Activated T-helper 17 cell treated with anti-CD3 and anti-CD28 coated beads, Interleukin-2, amount 50 U/mL, for 72 hours (primary cell): Measurements from ENCODE around the gene TMEM30B. TPM values are rescaled to one million over a fixed set of nuclear protein-coding genes. Genes with fewer than 3 reads are reported as not detected.

Experiments used
- ATAC-seq: fragments of 150-1000 bp; cut with Tn5 transposase; replicated peaks from 2 replicates; pipeline ENCODE4 v1.10.0; 2021; ENCODE audit warnings: mild to moderate bottlenecking, moderate library complexity
- H3K27ac Mint-ChIP-seq: one replicate; pipeline ENCODE4 v1.8.0; 2022; ENCODE audit warnings: mixed read lengths
- H3K27me3 Mint-ChIP-seq: one replicate; pipeline ENCODE4 v1.8.0; 2022; ENCODE audit warnings: mixed read lengths
- H3K36me3 Mint-ChIP-seq: one replicate; pipeline ENCODE4 v1.8.0; 2022; ENCODE audit warnings: low read depth, mild to moderate bottlenecking, mixed read lengths
- H3K4me1 Mint-ChIP-seq: one replicate; pipeline ENCODE4 v1.8.0; 2022; ENCODE audit warnings: mixed read lengths
- H3K4me3 Mint-ChIP-seq: one replicate; pipeline ENCODE4 v1.8.0; 2022; ENCODE audit warnings: mild to moderate bottlenecking, mixed read lengths
- H3K9me3 Mint-ChIP-seq: one replicate; pipeline ENCODE4 v1.8.0; 2022; ENCODE audit warnings: mixed read lengths
- total RNA-seq, 2 donors: library from RNA; stranded (reverse); gene quantifications; one replicate each; pipeline ENCODE4 v1.2.3, GENCODE V29; 2022

Gene TMEM30B
- total RNA-seq, 2 donors from 2014 or later: 0.77 to 1.0 TPM

DNA sequence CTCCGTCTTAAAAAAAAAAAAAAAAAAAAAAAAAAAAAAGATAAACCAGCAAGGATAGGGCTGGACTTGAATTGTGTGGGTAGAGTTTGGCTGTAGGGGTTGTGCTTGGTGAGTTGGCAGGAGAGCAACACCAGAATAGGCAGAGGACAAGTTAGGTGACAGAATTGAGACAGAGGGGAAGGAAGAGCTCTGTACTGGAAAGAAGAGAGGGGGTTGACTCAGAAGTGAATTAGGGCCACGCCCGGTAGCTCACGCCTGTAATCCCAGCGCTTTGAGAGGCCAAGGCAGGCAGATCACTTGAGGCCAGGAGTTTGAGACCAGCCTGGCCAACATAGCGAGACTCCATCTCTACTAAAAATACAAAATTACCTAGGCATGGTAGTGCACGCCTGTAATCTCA, 6.1 kb upstream of the TMEM30B start:
- Mint-ChIP-seq H3K4me3 (no peak overlapping the region), H3K4me1 (peaks cover 10% of the 10 kb centered on the region), H3K9me3 (no peaks in the 10 kb centered on the region), H3K27ac (no peak overlapping the region), H3K36me3 (no peaks in the 10 kb centered on the region), H3K27me3 (no peaks in the 10 kb centered on the region)
- no peak for ATAC-seq

DNA sequence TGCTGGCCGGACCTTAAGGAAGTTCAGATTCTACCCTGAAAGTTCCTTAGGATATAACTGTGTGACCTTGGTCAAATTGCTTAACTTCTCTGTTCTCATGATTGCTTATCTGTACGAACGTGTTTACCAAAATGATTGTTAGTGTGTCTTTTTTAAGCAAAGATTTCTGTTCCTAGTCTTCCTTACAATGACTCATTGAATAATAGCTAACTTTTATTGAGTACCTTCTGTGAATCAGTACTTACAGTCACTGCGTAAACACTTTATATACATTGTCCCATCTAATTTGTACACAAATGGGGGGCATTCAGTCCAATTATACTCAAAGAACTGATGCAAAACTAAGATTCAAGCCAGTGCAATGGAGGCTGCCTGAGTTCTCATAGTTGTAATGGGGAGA, 4.2 kb upstream of the TMEM30B start:
- no peak for ATAC-seq
- Mint-ChIP-seq H3K27ac (no peak overlapping the region), H3K4me1 (peaks cover 10% of the 10 kb centered on the region), H3K4me3 (no peak overlapping the region), H3K27me3 (no peaks in the 10 kb centered on the region), H3K36me3 (no peaks in the 10 kb centered on the region), H3K9me3 (no peaks in the 10 kb centered on the region)

DNA sequence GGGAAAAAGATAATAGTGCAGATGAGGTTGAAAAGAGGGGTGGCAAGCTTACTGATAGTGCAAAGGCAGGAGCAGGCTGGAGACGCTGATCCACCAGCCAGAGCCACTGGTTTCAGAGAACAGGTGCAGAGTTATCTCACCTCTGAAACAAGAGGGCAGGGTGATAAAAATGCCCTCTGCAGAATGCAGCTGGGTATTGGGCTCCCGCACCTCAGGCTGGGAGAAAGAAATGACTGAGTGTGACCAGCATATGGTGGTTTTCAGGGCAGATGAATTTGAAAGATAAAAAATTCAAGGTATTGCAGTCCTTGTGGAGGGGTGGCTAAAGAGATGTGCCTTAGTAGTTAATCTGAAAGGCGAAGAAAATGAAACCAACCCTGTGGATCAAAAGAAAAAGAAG, 2.9 kb upstream of the TMEM30B start:
- Mint-ChIP-seq H3K36me3 (no peaks in the 10 kb centered on the region), H3K27me3 (no peaks in the 10 kb centered on the region), H3K27ac (no peak overlapping the region), H3K4me3 (peak overlapping the region; percentile 27), H3K9me3 (no peaks in the 10 kb centered on the region), H3K4me1 (peaks cover 16% of the 10 kb centered on the region)
- no peak for ATAC-seq

DNA sequence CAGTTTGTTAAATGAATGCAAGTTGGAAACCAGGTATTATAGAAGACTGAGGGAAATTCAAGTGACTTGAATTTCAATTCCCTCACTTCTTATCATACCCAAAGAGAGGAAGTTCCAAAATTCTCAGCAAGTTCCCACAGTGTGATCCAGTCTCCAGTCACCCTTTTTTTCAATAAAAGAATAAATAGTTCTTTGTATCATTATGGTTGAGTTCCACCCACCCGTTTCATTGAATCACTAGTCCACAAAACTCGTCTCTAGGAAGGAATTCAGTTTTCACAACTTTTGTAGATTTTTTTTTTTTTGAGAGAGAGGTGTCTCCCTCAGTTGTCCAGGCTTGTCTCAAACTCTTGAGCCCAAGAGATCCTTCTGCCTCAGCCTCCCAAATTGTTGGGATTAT, 1.6 kb upstream of the TMEM30B start:
- Mint-ChIP-seq H3K4me3 (no peak overlapping the region), H3K27me3 (no peaks in the 10 kb centered on the region), H3K9me3 (no peaks in the 10 kb centered on the region)

DNA sequence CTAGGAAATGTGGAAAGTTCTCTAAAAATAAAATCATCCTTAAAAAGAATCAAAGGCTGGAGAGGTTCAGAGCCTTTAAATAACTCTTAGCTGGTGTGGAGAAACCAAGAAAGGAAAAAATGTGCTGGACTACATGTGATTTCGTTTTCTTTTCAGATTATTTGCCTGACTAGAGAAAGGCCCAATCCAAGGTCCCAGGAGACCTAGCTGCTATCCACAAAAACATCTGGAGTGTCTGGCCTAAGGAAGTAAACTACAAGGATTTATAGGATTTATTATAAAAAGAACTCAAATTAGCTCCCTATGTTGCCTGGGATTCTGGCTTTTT, 774 bp upstream of the TMEM30B start:
- Mint-ChIP-seq H3K9me3 (no peaks in the 10 kb centered on the region), H3K36me3 (no peaks in the 10 kb centered on the region), H3K4me3 (peak overlapping the region; percentile 95), H3K4me1 (peaks cover 16% of the 10 kb centered on the region), H3K27ac (no peak overlapping the region), H3K27me3 (no peaks in the 10 kb centered on the region)
- no peak for ATAC-seq

More for the DNA sequence above, 1.6 kb upstream of the TMEM30B start:
- no peak for ATAC-seq
- no peak overlapping the region for H3K27ac Mint-ChIP-seq
- H3K4me1 Mint-ChIP-seq: peaks cover 16% of the 10 kb centered on the region
- no peaks in the 10 kb centered on the region for H3K36me3 Mint-ChIP-seq

DNA sequence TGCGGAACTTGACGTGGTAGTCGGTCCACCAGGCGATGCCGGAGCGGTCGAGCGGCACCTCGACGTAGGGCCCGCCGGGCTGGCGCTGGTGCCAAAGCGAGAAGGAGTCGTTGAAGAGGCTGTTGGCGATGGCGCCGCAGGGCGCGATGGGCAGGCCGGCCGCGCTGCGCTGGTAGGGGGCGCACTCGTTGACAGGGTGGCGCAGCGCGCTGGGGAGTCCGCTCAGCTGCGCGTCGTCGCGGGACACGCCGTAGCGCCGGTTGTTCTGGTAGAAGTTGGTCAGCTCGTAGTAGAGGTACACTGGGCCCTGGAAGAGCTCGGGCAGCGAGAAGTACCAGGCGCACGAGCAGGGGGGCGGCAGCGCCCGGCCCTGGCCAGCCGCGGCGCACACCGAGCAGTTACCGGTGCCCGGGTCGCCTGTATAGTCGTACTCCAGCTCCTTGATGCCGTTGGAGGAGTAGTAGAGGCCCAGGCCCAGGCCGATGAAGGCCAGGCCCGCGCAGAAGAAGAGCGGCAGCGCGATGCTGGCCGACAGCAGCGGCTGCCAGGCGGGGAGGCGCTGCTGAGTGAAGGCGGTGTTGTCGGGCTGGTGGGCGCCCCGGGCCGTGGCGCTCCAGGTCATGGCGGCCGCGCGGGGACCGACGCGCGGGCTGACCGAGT, 482 bp downstream of the TMEM30B start:
- Mint-ChIP-seq H3K36me3 (no peaks in the 10 kb centered on the region), H3K4me1 (peaks cover 16% of the 10 kb centered on the region), H3K9me3 (no peaks in the 10 kb centered on the region), H3K27ac (peak overlapping the region; percentile 77), H3K27me3 (no peaks in the 10 kb centered on the region), H3K4me3 (peak overlapping the region; percentile 95)
- peak; percentile 93 for ATAC-seq

DNA sequence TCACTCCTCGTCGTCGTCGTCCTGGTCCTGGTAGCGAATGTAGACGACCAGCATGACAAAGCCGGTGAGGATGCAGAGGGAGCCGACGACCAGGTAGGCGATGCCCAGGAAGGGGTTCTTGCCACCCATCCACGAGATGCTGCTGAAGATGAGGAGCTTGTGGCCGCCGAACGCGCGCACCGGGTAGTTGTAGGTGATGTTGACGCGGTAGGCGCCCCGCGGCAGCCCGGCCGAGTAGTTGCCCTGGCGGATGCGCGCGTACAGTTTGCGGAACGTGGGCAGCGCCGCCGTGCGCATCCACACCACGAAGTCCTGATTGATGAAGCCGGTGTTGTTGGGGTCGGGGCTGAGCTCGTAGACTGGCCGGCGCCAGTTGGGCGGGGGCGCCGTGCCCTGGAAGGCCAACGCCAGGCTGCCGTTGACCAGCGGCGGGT, 1.0 kb downstream of the TMEM30B start:
- peak; percentile 61 for ATAC-seq
- H3K27me3 Mint-ChIP-seq: no peaks in the 10 kb centered on the region
- H3K9me3 Mint-ChIP-seq: no peaks in the 10 kb centered on the region
- H3K36me3 Mint-ChIP-seq: no peaks in the 10 kb centered on the region
- peaks cover 16% of the 10 kb centered on the region for H3K4me1 Mint-ChIP-seq
- H3K27ac Mint-ChIP-seq: peak overlapping the region; percentile 77
- H3K4me3 Mint-ChIP-seq: peak overlapping the region; percentile 95

DNA sequence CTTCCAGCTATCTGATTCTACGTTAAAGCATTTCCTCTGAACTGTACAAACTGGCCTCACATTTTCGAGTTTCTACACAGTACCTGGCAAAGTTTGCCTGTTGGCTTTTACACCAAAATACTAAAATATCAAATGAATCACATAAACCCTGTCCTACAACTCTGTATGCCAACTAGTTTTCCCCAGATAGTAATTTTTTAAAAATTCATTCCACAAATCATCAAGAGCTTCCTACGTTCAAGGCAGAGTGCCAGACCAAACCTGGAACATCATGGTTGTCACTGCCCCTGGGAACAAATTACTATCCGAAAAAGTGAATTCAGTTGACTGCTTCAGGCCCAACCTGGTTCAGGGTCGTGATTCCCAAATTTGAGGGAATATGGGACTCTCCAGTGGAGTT, 2.1 kb downstream of the TMEM30B start:
- Mint-ChIP-seq H3K9me3 (no peaks in the 10 kb centered on the region), H3K4me1 (peaks cover 12% of the 10 kb centered on the region)

DNA sequence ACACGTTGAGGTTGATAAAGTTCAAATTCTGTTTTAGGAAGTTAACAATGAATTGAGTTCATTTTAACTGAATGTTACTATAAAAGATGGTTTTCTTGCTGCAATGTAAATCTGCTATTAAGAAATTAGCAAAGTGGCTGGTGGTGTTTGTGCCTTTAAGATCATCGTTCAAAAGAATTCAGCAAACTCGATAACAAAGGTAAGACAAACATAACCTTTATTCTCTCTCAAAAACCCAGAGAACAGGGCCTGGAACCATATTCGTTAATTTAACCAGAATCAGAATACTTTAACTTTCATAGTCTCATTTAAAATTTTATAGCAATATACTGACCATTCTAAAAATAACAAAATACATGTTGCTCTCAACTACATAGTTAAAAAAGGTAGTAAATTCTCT, 3.4 kb downstream of the TMEM30B start:
- Mint-ChIP-seq H3K27ac (no peak overlapping the region), H3K36me3 (no peaks in the 10 kb centered on the region), H3K9me3 (no peaks in the 10 kb centered on the region), H3K27me3 (peaks cover 14% of the 10 kb centered on the region), H3K4me1 (peaks cover 6% of the 10 kb centered on the region), H3K4me3 (no peak overlapping the region)
- ATAC-seq: no peak

More for the DNA sequence above, 2.1 kb downstream of the TMEM30B start:
- Mint-ChIP-seq H3K27me3 (peaks cover 5% of the 10 kb centered on the region), H3K4me3 (peak overlapping the region; percentile 95), H3K36me3 (no peaks in the 10 kb centered on the region), H3K27ac (no peak overlapping the region)
- no peak for ATAC-seq

DNA sequence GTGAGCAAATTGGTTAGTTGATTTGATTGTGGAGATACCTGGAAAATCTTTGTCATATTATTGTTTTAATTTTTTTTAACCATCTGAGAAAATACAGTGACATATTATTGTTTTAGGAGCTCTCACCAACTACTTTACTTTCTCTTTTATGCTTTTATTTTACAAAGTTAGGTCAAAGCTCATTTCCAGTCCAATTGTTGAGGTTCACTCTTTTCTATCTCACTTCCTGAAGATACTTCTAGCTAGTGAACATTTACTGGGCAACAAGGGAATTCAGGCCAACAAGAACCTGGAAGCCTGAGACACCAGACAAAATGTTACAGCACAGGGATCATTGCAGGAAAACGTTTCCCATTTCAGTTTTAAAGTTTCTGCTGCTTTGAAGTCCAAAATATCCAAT, 3.9 kb downstream of the TMEM30B start:
- no peak overlapping the region for H3K27ac Mint-ChIP-seq

DNA sequence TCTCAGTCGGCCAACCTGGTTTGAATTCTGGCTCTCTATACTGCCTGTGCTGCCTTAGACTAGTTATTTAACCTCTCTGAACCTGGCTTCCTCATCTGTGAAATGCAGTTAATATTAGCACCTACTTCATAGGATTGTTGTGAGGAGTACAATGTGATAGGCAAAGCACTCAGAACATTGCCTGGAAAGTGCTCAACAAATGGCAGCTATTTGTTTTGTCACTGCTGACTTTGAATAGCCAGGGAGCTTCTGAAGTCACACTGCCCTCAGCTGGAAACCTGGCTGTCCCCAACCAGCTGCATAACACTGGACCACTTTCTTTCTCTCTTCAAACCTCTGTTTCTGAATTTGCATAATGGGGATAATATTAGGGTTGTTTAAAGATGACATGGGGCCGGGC, 9.6 kb downstream of the TMEM30B start:
- H3K36me3 Mint-ChIP-seq: no peaks in the 10 kb centered on the region
- no peak overlapping the region for H3K4me3 Mint-ChIP-seq
- no peak for ATAC-seq
- no peaks in the 10 kb centered on the region for H3K9me3 Mint-ChIP-seq
- H3K4me1 Mint-ChIP-seq: peaks cover 3% of the 10 kb centered on the region
- no peak overlapping the region for H3K27ac Mint-ChIP-seq
- peaks cover 36% of the 10 kb centered on the region for H3K27me3 Mint-ChIP-seq

More for the DNA sequence above, 3.9 kb downstream of the TMEM30B start:
- no peak for ATAC-seq
- Mint-ChIP-seq H3K4me1 (peaks cover 6% of the 10 kb centered on the region), H3K4me3 (no peak overlapping the region), H3K36me3 (no peaks in the 10 kb centered on the region), H3K27me3 (peaks cover 16% of the 10 kb centered on the region), H3K9me3 (no peaks in the 10 kb centered on the region)

DNA sequence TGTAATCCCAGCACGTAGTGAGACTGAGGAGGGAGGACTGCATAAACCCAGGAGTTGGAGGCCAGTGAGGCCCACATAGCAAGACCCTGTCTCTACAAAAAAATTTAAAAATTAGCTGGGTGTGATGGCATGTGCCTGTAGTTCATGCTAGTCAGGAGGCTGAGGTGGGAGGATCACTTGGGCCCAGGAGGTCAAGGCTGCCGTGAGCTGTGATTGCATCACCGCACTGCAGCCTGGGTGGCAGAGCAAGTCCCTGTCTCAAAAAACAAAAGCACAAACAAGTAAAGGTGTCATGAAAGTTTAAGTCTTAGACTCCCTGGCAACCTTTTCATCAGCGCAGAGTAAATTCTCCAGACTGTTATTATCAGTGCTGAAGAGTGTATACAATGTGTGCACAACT, 10.4 kb downstream of the TMEM30B start:
- ATAC-seq: no peak
- Mint-ChIP-seq H3K9me3 (no peaks in the 10 kb centered on the region), H3K4me1 (peaks cover 3% of the 10 kb centered on the region)

DNA sequence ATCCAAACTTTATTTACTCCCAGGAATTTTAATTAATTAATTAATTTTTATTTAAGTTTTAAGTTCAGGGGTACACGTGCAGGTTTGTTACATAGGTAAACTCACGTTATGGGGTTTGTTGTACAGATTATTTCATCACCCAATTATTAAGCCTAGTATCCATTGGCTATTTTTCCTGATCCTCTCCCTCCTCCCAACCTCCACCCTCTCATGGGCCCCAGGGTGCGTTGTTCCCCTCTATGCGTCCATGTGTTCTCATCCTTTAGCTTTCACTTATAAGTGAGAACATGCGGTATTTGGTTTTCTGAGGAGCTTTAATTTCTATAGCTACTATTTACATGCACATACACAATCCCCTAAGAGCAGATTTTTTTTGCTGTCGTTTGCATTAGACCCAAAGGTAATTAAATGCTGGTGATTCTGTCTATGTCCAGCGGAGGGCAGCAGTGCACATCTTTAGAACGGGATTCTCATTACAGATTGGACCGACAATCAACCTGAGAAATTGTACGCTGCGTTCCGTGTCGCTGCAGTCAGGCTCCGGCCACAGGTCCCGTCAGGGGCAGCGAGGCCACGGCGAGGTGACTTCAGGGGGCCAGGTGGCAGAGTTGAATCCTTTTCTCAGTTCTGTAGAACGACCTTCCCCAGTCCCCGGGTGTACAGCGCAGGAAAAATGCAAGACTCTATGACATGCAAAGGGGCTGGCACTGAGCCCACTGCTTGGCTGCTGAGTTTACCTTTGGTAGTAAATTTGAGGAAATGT, 11.6 kb downstream of the TMEM30B start:
- Mint-ChIP-seq H3K4me1 (peaks cover 3% of the 10 kb centered on the region), H3K4me3 (peak overlapping the region; percentile 62), H3K9me3 (no peaks in the 10 kb centered on the region), H3K27ac (no peak overlapping the region), H3K36me3 (no peaks in the 10 kb centered on the region), H3K27me3 (peaks cover 46% of the 10 kb centered on the region)
- peak; percentile 87 for ATAC-seq

More for the DNA sequence above, 10.4 kb downstream of the TMEM30B start:
- no peaks in the 10 kb centered on the region for H3K36me3 Mint-ChIP-seq
- no peak overlapping the region for H3K27ac Mint-ChIP-seq
- H3K4me3 Mint-ChIP-seq: no peak overlapping the region
- peaks cover 39% of the 10 kb centered on the region for H3K27me3 Mint-ChIP-seq

DNA sequence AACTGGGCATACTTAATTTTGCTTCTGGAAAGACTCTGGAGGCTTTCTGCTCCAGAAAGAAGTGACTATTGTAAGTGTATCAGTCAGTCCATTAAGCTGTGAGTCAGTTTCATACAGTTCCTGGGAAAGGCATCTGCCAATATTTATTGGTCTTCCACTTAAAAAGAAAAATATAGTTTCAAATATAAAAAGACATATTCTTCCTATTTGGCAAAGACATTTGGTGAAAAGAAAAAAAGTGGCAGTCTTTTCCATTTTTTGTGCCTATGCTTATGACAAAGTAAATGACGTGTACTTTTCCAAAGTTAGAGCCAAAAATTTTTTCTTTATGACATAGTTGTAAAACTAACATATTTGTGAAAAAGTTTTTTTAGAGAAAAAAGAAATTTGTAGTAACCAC, 12.3 kb downstream of the TMEM30B start:
- no peaks in the 10 kb centered on the region for H3K9me3 Mint-ChIP-seq
- peaks cover 40% of the 10 kb centered on the region for H3K27me3 Mint-ChIP-seq
- no peak overlapping the region for H3K4me3 Mint-ChIP-seq

More for the DNA sequence above, 12.3 kb downstream of the TMEM30B start:
- Mint-ChIP-seq H3K36me3 (no peaks in the 10 kb centered on the region), H3K4me1 (peaks cover 3% of the 10 kb centered on the region), H3K27ac (no peak overlapping the region)
- ATAC-seq: no peak
